ENCODE measurements around the gene DHX8. TPM values are rescaled to one million over a fixed set of nuclear protein-coding genes. Genes with fewer than 3 reads are reported as not detected.

Gene DHX8
- total RNA-seq, 2 experiments from 2014 or later: 37.0 to 48.3 TPM

DNA sequence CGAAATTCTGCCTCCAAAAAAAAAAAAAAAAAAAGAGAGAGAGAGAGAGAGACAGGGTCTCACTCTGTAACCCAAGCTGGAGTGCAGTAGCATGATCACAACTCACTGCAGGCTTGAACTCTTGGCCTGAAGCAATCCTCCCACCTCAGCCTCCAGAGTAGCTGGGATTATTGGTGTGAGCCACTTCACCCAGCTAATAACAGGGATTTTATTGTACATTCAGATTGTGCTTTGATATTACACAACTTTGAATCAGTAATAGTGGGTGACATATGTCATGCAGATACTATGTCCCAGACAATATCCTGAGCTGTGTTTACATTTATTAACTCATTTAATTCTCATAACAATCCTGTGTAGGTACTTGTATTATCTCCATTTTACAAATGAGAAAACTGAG, 19.7 kb upstream of the DHX8 start:
- TF ChIP-seq EZH2phosphoT487 (IDR thresholded peaks at IDR 0.05; ENCODE audit: borderline replicate concordance, low read depth, low read length): no peak
- TF ChIP-seq, protein P1, sequence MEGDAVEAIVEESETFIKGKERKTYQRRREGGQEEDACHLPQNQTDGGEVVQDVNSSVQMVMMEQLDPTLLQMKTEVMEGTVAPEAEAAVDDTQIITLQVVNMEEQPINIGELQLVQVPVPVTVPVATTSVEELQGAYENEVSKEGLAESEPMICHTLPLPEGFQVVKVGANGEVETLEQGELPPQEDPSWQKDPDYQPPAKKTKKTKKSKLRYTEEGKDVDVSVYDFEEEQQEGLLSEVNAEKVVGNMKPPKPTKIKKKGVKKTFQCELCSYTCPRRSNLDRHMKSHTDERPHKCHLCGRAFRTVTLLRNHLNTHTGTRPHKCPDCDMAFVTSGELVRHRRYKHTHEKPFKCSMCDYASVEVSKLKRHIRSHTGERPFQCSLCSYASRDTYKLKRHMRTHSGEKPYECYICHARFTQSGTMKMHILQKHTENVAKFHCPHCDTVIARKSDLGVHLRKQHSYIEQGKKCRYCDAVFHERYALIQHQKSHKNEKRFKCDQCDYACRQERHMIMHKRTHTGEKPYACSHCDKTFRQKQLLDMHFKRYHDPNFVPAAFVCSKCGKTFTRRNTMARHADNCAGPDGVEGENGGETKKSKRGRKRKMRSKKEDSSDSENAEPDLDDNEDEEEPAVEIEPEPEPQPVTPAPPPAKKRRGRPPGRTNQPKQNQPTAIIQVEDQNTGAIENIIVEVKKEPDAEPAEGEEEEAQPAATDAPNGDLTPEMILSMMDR (conservative IDR thresholded peaks at IDR 0.05; ENCODE audit: low read length): no peak
- Histone ChIP-seq H3K27ac (ENCODE audit: low read depth, low read length, poor library complexity, severe bottlenecking) (no peak overlapping the region), H3K9me2 (ENCODE audit: insufficient read depth, low read length) (no peaks in the 10 kb centered on the region), H3K9me3 (ENCODE audit: low read length) (no peaks in the 10 kb centered on the region), H3K4me2 (ENCODE audit: low read length) (no peak overlapping the region), H3K4me1 (ENCODE audit: insufficient read depth, low read length, poor library complexity, severe bottlenecking) (no peaks in the 10 kb centered on the region), H3K79me2 (ENCODE audit: insufficient read depth, low read depth, low read length) (no peaks in the 10 kb centered on the region), H2AFZ (ENCODE audit: low read length) (no peak overlapping the region), H3K4me3 (ENCODE audit: low read depth, low read length, poor library complexity, severe bottlenecking) (no peak overlapping the region), H4K20me1 (ENCODE audit: insufficient read depth, low read length) (no peaks in the 10 kb centered on the region), H3K36me3 (ENCODE audit: insufficient read depth, low read length) (no peaks in the 10 kb centered on the region)
- CTCF ChIA-PET (ENCODE audit: unreplicated experiment): no interaction called here
- POLR2A ChIA-PET: interaction anchor here (0.6 kb wide), 1 partner anchor 91 kb away, joined by 3 read pairs; no protein-coding TSS in a partner anchor
- no peak for DNase-seq (ENCODE audit: low spot score)
- intact Hi-C loops (cut with micrococcal nuclease; ENCODE audit: unreplicated experiment): no loop called here
- BruUV-seq (replicated peaks): no TSS peak

DNA sequence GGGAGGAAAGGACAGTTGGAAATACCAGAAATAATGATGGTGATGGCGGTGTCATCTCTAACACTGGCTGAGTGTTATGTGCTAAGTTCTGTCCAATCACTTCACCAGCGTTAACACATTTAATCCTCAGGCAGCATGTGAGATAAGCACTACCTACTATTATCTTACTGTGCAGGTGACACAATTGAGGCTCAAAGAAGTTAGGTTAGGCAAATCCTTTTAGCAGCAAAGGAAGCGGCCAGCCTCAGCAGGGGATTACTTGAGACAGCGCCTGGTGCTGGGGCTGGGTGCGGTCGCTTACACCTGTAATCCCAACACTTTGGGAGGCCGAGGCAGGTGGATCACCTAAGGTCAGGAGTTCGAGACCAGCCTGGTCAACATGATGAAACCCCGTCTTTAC, 18.7 kb upstream of the DHX8 start:
- no peaks in the 10 kb centered on the region for H3K4me1 ChIP-seq (ENCODE audit: insufficient read depth, low read length, poor library complexity, severe bottlenecking)
- TF ChIP-seq, protein P1 (conservative IDR thresholded peaks at IDR 0.05; ENCODE audit: low read length): no peak
- no peak for TF ChIP-seq EZH2phosphoT487 (IDR thresholded peaks at IDR 0.05; ENCODE audit: borderline replicate concordance, low read depth, low read length)
- no peaks in the 10 kb centered on the region for H3K79me2 ChIP-seq (ENCODE audit: insufficient read depth, low read depth, low read length)
- ChIA-PET CTCF (ENCODE audit: unreplicated experiment) (no interaction called here), POLR2A (interaction anchor here (0.5 kb wide), 1 partner anchor 15 kb away, joined by 4 read pairs; no protein-coding TSS in a partner anchor)
- no peaks in the 10 kb centered on the region for H3K36me3 ChIP-seq (ENCODE audit: insufficient read depth, low read length)
- H4K20me1 ChIP-seq (ENCODE audit: insufficient read depth, low read length): no peaks in the 10 kb centered on the region
- DNase-seq (ENCODE audit: low spot score): no peak
- intact Hi-C loops (cut with micrococcal nuclease; ENCODE audit: unreplicated experiment): no loop called here
- no peaks in the 10 kb centered on the region for H3K9me3 ChIP-seq (ENCODE audit: low read length)
- H2AFZ ChIP-seq (ENCODE audit: low read length): no peak overlapping the region
- H3K27ac ChIP-seq (ENCODE audit: low read depth, low read length, poor library complexity, severe bottlenecking): no peak overlapping the region
- no peaks in the 10 kb centered on the region for H3K9me2 ChIP-seq (ENCODE audit: insufficient read depth, low read length)
- no TSS peak for BruUV-seq (replicated peaks)
- H3K4me2 ChIP-seq (ENCODE audit: low read length): no peak overlapping the region
- H3K4me3 ChIP-seq (ENCODE audit: low read depth, low read length, poor library complexity, severe bottlenecking): no peak overlapping the region

DNA sequence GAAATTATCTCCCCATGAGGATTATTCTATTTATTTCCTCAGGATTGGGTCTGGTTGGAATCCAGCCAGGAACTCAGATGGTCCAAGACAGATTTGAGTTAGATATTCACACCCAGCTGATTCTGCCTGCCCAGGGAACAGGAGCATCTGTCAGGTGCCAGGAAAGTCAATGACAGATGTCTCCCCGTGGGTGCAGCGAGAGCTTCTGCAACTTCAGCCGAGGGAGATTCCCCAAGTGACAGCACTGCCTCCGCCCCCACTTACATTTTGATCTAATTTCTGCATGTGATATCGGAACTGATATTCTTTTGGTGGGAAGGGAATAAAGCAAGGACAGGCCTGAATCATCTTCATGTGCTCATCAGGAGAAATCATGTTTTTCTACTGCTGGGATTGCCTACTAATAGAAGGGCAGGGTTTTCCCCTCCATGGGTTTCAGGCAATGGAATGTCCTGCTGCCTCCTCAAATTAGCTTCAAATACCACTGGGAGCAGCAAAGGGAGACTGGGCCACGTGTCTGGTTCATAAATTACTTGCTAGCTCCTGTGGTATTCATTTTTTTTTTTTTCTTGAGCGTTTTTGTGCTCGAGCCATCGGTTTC, 15.7 kb upstream of the DHX8 start:
- Histone ChIP-seq H3K9me3 (ENCODE audit: low read length) (no peaks in the 10 kb centered on the region), H3K4me3 (ENCODE audit: low read depth, low read length, poor library complexity, severe bottlenecking) (no peak overlapping the region), H3K36me3 (ENCODE audit: insufficient read depth, low read length) (no peaks in the 10 kb centered on the region), H3K27ac (ENCODE audit: low read depth, low read length, poor library complexity, severe bottlenecking) (no peak overlapping the region), H2AFZ (ENCODE audit: low read length) (no peak overlapping the region), H3K4me1 (ENCODE audit: insufficient read depth, low read length, poor library complexity, severe bottlenecking) (no peaks in the 10 kb centered on the region), H3K4me2 (ENCODE audit: low read length) (no peak overlapping the region), H4K20me1 (ENCODE audit: insufficient read depth, low read length) (no peaks in the 10 kb centered on the region), H3K9me2 (ENCODE audit: insufficient read depth, low read length) (no peaks in the 10 kb centered on the region), H3K79me2 (ENCODE audit: insufficient read depth, low read depth, low read length) (no peaks in the 10 kb centered on the region)
- no TSS peak for BruUV-seq (replicated peaks)
- TF ChIP-seq EZH2phosphoT487 (IDR thresholded peaks at IDR 0.05; ENCODE audit: borderline replicate concordance, low read depth, low read length): no peak
- TF ChIP-seq, protein P1 (conservative IDR thresholded peaks at IDR 0.05; ENCODE audit: low read length): no peak
- ChIA-PET POLR2A (no interaction called here), CTCF (ENCODE audit: unreplicated experiment) (no interaction called here)
- intact Hi-C loops (cut with micrococcal nuclease; ENCODE audit: unreplicated experiment): no loop called here
- no peak for DNase-seq (ENCODE audit: low spot score)

Measured in OCI-LY7 (cell line).